NCI-H1694 (cell line): ENCODE results near the gene SMAD4.
A peak's percentile ranks its signal among the peaks of the same experiment; 100 is the strongest.
"Not testable (repeated sequence)": the region's sequence is repeated elsewhere in the genome, so short reads cannot be mapped to it uniquely, and the experiment has no call there.

Experiments used
- DNase-seq: peaks from one replicate; lab custom pipeline; 2025; lab: John Stamatoyannopoulos, UW

Gene SMAD4

GRCh38 chr18:51070545-51070944 lies 40.5 kb downstream of the SMAD4 start:
- no peak for DNase-seq

GRCh38 chr18:51072586-51073313 lies 42.7 kb downstream of the SMAD4 start:
- no peak for DNase-seq

GRCh38 chr18:51074605-51075004 lies 44.6 kb downstream of the SMAD4 start:
- no peak for DNase-seq

- DNase-seq: no peak
These were observed 46.5 kb downstream of the SMAD4 start for GRCh38 chr18:51076503-51076902.

- no peak for DNase-seq
These were observed 47.2 kb downstream of the SMAD4 start for GRCh38 chr18:51077217-51077616.

GRCh38 chr18:51078026-51078425 lies 48.0 kb downstream of the SMAD4 start:
- no peak for DNase-seq

- no peak for DNase-seq
These were observed 52.7 kb downstream of the SMAD4 start for GRCh38 chr18:51082571-51083267.

GRCh38 chr18:51083398-51083797 lies 53.4 kb downstream of the SMAD4 start:
- no peak for DNase-seq

- no peak for DNase-seq
These were observed 58.4 kb downstream of the SMAD4 start for GRCh38 chr18:51088410-51088809.

GRCh38 chr18:51089691-51090090 lies 59.7 kb downstream of the SMAD4 start:
- DNase-seq: no peak

GRCh38 chr18:51091270-51091669 lies 61.3 kb downstream of the SMAD4 start:
- DNase-seq: no peak

GRCh38 chr18:51092117-51092516 lies 62.1 kb downstream of the SMAD4 start:
- DNase-seq: no peak

GRCh38 chr18:51092967-51093366 lies 63.0 kb downstream of the SMAD4 start:
- DNase-seq: not testable (repeated sequence)

- no peak for DNase-seq
These were observed 67.2 kb downstream of the SMAD4 start for GRCh38 chr18:51097021-51097822.

GRCh38 chr18:51098082-51098481 lies 68.1 kb downstream of the SMAD4 start:
- DNase-seq: no peak

GRCh38 chr18:51098513-51098912 lies 68.5 kb downstream of the SMAD4 start:
- no peak for DNase-seq

GRCh38 chr18:51100385-51101120 lies 70.5 kb downstream of the SMAD4 start:
- DNase-seq: no peak

- no peak for DNase-seq
These were observed 77.1 kb downstream of the SMAD4 start for GRCh38 chr18:51107082-51107481.

- no peak for DNase-seq
These were observed 77.7 kb downstream of the SMAD4 start for GRCh38 chr18:51107598-51108305.

- DNase-seq: no peak
These were observed 78.3 kb downstream of the SMAD4 start for GRCh38 chr18:51108330-51108729.

- peak; percentile 8 for DNase-seq
These were observed 80.2 kb downstream of the SMAD4 start for GRCh38 chr18:51110073-51110797.
